ENCODE measurements around the gene KHNYN. TPM values are rescaled to one million over a fixed set of nuclear protein-coding genes. Genes with fewer than 3 reads are reported as not detected.
A peak's percentile ranks its signal among the peaks of the same experiment; 100 is the strongest.

Gene KHNYN
- total and polyA plus RNA-seq, 2 of the 8 experiments (the other 6 are each of a cell fraction or from before 2014, with no cell fraction given), result 7.6 to 22.3 TPM

DNA sequence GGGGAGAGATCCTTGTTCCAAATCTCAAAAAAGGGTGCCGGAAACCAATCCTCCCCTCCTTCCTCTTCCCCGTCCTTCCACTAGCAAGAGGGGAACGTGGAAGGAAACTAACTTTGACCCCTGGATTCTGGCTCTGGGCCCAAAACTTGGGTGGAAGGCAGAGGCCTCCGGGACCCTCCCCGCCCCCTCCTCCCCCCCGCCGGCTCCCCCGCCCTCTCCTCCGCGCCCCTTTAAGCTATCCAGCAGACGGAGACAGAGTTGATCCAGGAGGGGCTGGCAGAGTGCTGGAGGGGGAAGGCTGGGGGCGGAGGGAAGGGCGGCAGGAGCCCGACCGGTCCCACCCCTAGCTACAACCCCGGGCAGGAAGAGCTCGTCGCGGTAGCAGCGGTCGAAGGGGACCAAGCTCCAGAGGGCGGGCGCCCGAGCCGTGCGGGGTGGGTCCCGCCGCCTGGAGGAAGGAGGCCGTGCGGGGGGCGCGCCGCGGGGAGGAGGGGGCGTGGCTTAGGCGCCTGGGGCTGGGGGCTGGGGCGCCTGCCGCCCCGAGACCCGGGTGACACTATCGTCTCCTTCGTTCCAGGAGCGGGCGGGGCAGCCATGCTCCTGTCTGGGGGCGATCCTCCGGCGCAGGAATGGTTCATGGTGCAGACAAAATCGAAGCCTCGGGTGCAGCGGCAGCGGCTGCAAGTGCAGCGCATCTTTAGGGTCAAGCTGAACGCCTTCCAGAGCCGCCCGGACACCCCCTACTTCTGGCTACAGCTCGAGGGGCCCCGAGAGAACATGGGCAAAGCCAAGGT, 30.9 kb upstream of the KHNYN start, which contains the start of gene NYNRIN (continued):
- TF ChIP-seq, protein P1, sequence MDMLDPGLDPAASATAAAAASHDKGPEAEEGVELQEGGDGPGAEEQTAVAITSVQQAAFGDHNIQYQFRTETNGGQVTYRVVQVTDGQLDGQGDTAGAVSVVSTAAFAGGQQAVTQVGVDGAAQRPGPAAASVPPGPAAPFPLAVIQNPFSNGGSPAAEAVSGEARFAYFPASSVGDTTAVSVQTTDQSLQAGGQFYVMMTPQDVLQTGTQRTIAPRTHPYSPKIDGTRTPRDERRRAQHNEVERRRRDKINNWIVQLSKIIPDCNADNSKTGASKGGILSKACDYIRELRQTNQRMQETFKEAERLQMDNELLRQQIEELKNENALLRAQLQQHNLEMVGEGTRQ (IDR thresholded peaks at IDR 0.05; ENCODE audit: low read length), result no peak
- no peak for TF ChIP-seq SIX5 (IDR thresholded peaks at IDR 0.05; ENCODE audit: low read depth, low read length)
- no peak for TF ChIP-seq CEBPB (IDR thresholded peaks at IDR 0.05; ENCODE audit: low read depth, low read length)
- TF ChIP-seq BACH1 (IDR thresholded peaks at IDR 0.05; ENCODE audit: low read length), result no peak
- TF ChIP-seq MAFK (IDR thresholded peaks at IDR 0.05; ENCODE audit: low read depth, low read length), result no peak
- no peak for TF ChIP-seq CHD2 (IDR thresholded peaks at IDR 0.05; ENCODE audit: low read length)
- TF ChIP-seq RFX5 (IDR thresholded peaks at IDR 0.05; ENCODE audit: borderline replicate concordance, low read depth, low read length), result no peak
- TF ChIP-seq ZNF274 (IDR thresholded peaks at IDR 0.05; ENCODE audit: borderline replicate concordance, extremely low read depth, low read length), result no peak
- no peak for TF ChIP-seq SP4 (IDR thresholded peaks at IDR 0.05; ENCODE audit: low read length)
- 0 out of 4 replicates have a peak, but pooled peaks of 1 of the 2 experiments have one; percentile 14 for TF ChIP-seq SIN3A (conservative IDR thresholded peaks at IDR 0.05 in 1 of 2, IDR thresholded peaks at IDR 0.05 in 1 of 2; ENCODE audit: low read depth in 1 of 2, low read length in 2 of 2)
- TF ChIP-seq KDM4A (IDR thresholded peaks at IDR 0.05; ENCODE audit: low read depth, low read length, severe bottlenecking), result peak; percentile 44
- peak; percentile 29 for TF ChIP-seq CTBP2 (IDR thresholded peaks at IDR 0.05; ENCODE audit: borderline replicate concordance, insufficient read depth, insufficient read length, low read length)
- no peak for TF ChIP-seq CBX5 (IDR thresholded peaks at IDR 0.05; ENCODE audit: low read depth, low read length)
- TF ChIP-seq TAF1 (IDR thresholded peaks at IDR 0.05; ENCODE audit: low read depth, low read length), result no peak
- no peak for TF ChIP-seq GTF2F1 (IDR thresholded peaks at IDR 0.05; ENCODE audit: borderline replicate concordance, low read depth, low read length)
- TF ChIP-seq PHF8 (conservative IDR thresholded peaks at IDR 0.05; ENCODE audit: low read depth, low read length), result peak; percentile 35; the same call in 1 of the 2 replicates
- no peak for TF ChIP-seq GABPA (IDR thresholded peaks at IDR 0.05; ENCODE audit: borderline replicate concordance, insufficient read depth, low read length)
